ENCODE results near the gene DUSP3.
A peak's percentile ranks its signal among the peaks of the same experiment; 100 is the strongest.
"Not testable (repeated sequence)": the region's sequence is repeated elsewhere in the genome, so short reads cannot be mapped to it uniquely, and the experiment has no call there.

DUSP3 gene

DNA sequence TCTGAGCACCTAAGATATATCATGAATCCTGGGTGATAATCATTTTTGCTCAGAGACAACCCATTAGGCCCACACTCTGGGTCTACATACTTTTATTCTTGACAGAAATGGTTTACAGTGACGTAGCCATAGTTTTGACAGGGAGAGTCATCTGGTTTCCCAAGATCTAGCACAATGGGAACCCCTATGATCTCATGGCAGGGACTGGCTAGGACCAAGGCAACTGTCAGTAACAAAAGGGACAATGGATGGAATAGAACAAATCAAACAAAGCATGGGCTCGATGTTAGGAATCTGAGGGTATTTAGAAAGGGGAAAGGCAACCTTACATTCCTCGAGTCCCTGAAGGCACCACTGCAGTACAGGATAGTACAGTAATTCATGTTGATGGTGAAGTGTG lies 22.0 kb upstream of the DUSP3 start:
- no peak for DNase-seq

DNA sequence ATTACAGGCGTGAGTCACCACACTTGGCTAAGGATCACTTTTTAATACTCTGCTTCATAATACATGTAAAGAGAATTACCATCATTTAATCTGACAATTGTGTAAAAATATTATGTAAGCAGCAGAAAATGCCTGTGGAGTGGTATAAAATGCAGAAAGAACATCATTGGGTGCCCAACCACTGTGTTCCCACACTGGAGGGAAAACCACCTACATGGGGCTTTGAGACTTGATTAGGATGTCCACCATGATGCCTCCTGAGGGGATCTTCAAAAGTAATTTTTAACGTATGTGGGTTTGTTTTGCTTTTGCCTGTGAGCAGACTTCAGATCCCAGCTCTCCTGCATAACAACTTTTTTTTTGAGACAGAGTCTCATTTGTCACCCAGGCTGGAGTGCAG lies 20.3 kb upstream of the DUSP3 start:
- DNase-seq, result no peak

GRCh38 chr17:43798024-43798423 lies 19.2 kb upstream of the DUSP3 start:
- DNase-seq, result not testable (repeated sequence)

GRCh38 chr17:43792668-43793067 lies 13.9 kb upstream of the DUSP3 start:
- DNase-seq, result not testable (repeated sequence)

GRCh38 chr17:43791589-43791988 lies 12.8 kb upstream of the DUSP3 start:
- DNase-seq, result no peak

DNA sequence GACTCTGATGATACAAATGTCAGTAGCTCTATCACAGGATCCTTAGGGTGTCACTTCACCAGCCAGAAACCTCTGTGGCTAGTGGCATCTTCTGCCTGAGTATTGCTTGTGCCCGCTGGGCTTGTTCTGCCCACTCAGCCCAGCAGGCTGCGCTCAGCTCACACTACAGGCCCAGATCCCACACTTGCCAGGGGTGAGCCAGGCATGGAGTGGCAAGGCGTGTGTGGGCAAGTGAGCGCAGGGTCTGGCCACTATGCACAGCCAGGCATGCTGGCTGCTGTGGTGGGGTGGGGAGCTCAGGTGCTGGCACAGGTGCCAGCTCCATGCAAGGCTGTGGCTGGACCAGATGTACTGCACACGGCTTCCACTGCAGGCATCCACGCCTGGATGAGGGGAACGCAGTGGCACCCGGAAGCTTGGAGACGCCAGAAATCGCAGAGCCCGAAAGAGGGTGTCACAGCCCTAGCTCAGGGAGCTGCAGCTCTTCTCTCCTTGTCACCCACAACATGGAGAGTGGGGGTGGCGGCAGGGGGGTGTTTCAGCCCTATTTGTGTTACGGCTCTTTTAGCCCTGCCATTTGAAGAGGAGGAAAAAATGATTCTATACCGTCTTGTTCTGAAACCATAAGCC lies 11.6 kb upstream of the DUSP3 start:
- DNase-seq, result no peak

DNA sequence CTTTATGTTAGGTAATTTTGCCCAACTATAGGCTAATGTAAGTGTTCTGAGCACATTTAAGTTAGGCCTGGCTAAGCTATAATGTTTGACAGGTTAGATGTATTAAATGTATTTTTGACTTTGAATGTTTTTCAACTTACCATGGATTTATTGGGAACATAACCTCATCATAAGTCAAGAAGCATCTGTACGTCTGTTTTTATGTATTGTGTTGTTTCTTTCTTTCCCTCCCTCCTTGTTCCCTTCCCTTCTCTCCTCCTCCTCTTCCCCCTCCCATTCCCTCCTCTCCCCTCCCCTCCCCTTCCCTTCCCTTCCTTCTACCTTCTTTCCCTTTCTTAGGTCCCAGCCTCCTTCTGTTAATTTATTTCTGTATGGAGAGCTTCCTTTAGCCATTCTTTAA lies 10.7 kb upstream of the DUSP3 start:
- no peak for DNase-seq

- DNase-seq, result no peak
Measured at GRCh38 chr17:43788540-43788939, 9.8 kb upstream of the DUSP3 start.

- DNase-seq, result no peak
Measured at GRCh38 chr17:43787728-43788127, 9.0 kb upstream of the DUSP3 start.

DNA sequence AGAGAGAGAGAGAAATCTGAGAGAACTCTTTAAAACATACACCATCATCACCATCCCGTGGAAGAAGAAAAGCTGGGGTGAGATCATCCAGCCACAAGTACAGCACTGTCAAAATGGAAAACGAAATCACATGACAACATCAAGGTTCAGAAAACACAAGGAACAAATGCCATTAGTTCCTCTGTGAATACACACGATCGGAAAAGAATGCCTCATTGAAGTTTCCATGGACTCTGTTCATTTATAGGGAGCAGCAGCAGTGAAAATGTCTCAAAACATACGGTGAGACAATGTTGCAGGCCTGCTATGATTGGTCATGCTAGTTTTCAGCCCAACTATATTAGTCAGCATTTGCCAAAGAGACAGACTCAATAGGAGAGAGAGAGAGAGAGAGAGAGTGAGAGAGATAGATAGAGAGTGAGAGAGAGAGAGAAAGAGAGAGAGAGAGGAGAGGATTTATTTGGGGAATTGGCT lies 5.9 kb upstream of the DUSP3 start:
- DNase-seq, result no peak

- DNase-seq, result no peak
Measured at GRCh38 chr17:43784068-43784467, 5.3 kb upstream of the DUSP3 start.

GRCh38 chr17:43782913-43783680 lies 4.3 kb upstream of the DUSP3 start:
- no peak for DNase-seq

DNA sequence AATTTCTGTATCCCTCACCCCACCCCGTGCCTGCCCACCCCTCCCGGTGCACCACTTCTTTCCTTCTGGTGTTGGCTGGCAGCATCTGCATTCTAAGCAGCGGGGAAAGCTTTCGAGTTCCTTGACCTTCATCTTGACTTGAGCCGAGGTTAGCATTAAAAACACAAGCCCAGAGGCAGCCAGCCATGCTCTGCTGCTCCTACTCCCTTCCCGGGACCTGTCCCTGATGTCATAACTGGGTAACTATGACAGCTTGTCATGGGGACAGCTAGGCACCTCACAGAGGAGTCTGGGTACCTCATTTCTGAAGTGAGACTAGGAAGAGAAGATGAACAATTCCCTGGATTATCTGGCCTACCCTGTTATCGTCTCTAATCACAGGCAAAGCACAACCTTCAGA lies 1.4 kb upstream of the DUSP3 start, which contains the start of gene CFAP97D1:
CFAP97D1 (plus strand) TSS at position 301 of the 400 bp plus-strand sequence; CDS start at position 329, 28 bp downstream.
- no peak for DNase-seq

DNA sequence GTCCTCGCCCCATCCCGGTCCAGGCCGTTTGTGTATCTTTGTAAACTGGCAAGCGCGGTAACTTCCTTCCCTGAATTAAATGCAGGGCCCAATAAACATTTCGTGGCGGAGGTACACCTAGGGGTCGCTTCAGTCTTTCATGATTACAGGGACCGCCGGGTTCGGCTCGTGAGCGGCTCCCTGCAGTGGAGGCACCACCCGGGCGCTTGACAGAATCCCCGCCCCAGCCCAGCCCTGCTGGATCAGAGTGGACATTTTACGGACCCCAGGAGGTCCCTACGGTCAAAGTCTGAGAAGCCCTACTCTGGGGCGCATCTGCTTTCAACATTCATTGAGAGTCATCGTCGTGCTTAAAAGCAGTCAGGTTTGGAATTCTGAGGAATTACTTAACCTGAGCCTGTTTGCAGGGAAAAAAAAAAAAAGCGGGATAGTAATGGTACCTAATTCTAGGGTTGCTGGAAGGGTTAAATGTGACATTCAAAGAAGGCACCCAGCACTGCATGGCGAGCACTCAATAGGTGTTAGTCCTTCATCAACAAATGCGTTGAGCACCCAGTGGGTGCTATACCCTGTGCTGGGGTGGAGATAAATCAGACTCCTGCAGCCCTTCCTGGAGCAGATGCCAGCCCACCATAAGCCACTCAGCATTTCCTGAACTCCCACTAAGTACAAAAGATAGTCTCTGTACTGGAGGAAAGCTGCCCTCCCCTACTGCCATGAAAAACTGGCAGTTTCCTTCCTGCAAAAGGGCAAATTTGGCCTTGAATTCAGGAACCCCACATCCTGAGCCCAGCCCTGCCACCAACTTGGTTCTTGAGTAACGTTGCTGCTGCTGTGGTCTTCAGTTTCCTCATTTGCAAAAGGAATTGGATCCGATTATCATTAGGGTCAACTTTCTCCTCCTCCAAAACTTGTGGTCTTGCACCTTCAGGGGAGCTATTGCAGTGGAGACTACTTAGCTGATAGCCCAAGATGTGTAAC lies 658 bp upstream of the DUSP3 start:
- peak; percentile 81 to 84 for DNase-seq

DNA sequence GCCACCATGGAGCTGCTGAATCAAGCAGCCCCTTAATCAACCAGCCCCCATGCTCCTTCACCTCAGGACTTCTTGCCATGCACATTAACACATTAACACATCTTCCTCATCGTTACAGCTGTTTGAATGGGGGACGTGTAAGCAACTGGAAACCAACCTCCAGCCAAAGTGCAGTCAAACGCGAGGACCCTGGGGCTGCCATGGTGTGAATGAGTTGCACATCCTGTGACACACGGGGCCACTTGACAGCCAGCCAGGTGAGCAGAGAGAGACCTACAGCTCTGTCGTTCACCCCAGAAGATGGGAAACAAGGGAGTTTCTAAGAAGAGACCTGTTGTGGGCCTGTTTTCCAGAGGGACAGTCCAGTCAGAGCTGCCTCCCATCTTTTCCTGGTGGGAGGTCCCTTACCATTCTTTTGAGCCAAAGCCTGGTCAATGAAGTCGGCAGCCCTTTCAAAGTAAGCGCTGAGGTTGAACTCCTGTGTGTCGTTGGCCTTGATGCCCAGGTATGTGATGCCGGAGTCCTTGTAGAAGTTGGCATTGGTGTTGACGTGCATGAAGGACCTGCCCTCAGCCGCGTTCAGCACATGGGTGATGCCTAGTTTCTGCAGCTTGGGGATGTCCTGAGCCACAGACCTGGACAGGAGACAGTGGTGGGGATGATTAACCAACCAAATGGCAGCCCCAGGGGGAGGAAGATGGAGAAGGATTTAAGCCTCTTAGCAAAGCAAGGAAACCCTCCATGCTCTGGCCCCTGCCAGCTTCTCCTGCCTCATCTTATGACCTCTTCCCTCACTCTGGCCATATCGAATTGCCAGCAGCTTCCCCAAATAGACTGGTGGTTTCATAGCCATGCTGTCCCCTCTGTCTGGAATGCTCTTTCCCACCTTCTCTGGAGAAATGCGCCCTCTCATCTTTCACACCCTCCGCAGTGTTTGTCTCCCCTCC lies 4.2 kb downstream of the DUSP3 start:
- DNase-seq, result no peak

- peak; percentile 98 to 99 for DNase-seq
Measured at GRCh38 chr17:43772877-43773648, 5.7 kb downstream of the DUSP3 start.

GRCh38 chr17:43771463-43771862 lies 7.3 kb downstream of the DUSP3 start:
- no peak for DNase-seq

GRCh38 chr17:43770957-43771356 lies 7.8 kb downstream of the DUSP3 start:
- DNase-seq, result no peak

GRCh38 chr17:43769859-43770258 lies 8.9 kb downstream of the DUSP3 start:
- no peak for DNase-seq

GRCh38 chr17:43769426-43769825 lies 9.4 kb downstream of the DUSP3 start:
- no peak for DNase-seq

DNA sequence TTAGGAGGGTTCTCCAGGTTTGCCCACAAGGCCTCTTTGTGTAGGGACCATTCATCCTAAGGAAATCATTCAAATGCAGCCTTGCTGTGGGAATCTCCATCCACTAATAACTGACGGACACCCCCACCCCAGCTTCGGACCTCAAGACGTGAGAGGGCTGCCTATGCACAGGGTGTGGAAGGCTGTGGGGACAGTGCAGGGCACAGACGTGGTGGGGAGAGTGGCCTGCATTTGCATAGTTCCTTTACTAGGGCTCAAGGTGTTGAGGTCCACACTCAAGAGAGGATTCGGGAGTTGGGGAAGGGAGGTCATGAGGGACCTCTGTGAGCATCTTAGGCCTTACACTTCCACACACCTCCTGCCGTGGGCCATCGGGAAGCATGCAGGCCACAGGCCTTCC lies 9.8 kb downstream of the DUSP3 start:
- DNase-seq, result no peak
